ENCODE results near the gene SLC9A7.

GRCh38 chrX:46627711-46628419 is 131.1 kb downstream of the SLC9A7 start:
- no peak for TF ChIP-seq ZBTB34 (CRISPR knock-in tag; IDR thresholded peaks at IDR 0.05)
- TF ChIP-seq USF2 (IDR thresholded peaks at IDR 0.05; ENCODE audit: low read depth, low read length) = no peak
- TF ChIP-seq USF2 (CRISPR knock-in tag; IDR thresholded peaks at IDR 0.05; ENCODE audit: borderline replicate concordance) = no peak
- no peak for TF ChIP-seq ZBTB1 (CRISPR knock-in tag; IDR thresholded peaks at IDR 0.05; ENCODE audit: borderline replicate concordance)
- no peak for TF ChIP-seq ZNF512 (CRISPR knock-in tag; IDR thresholded peaks at IDR 0.05)
- TF ChIP-seq E2F1 (CRISPR knock-in tag; IDR thresholded peaks at IDR 0.05) = no peak
- no peak for TF ChIP-seq SMC3 (IDR thresholded peaks at IDR 0.05; ENCODE audit: low read length)
- no peak for TF ChIP-seq HINFP (CRISPR knock-in tag; IDR thresholded peaks at IDR 0.05; ENCODE audit: low read depth)
- TF ChIP-seq ETV6 (CRISPR knock-in tag; conservative IDR thresholded peaks at IDR 0.05) = no peak
- TF ChIP-seq SIN3A (IDR thresholded peaks at IDR 0.05; ENCODE audit: borderline replicate concordance, low read depth, low read length) = no peak
- no peak for TF ChIP-seq CERS6 (CRISPR knock-in tag; IDR thresholded peaks at IDR 0.05)
- no peak for TF ChIP-seq NFIB (CRISPR knock-in tag; IDR thresholded peaks at IDR 0.05; ENCODE audit: borderline replicate concordance)

Data from HepG2 (cell line).